H1 (cell line): ENCODE data around the gene BCO1. TPM values are rescaled to one million over a fixed set of nuclear protein-coding genes. Genes with fewer than 3 reads are reported as not detected.

Experiments used
- BRCA1 ChIP-seq: IDR thresholded peaks from 2 replicates; pipeline ENCODE4 v1.6.1; 2012; ENCODE audit warnings: low read depth, low read length, improper control_type of control experiment
- CBX5 ChIP-seq: fragments of 300-800, 300-1000 bp; sonication (generic); IDR thresholded peaks from 2 replicates; pipeline ENCODE4 v1.7.1; 2016; ENCODE audit warnings: antibody characterized with exemption, low read length, low read depth
- EZH2 ChIP-seq: fragments of 200-600 bp; sonication (generic); IDR thresholded peaks from 2 replicates; pipeline ENCODE4 v1.7.1; 2012; ENCODE audit warnings: low read depth, mild to moderate bottlenecking, moderate library complexity, low read length, inconsistent platforms; ENCODE audit not compliant: severe bottlenecking
- JUN ChIP-seq: IDR thresholded peaks from 2 replicates; pipeline ENCODE4 v1.6.1; 2011; ENCODE audit warnings: low read depth, mild to moderate bottlenecking, improper control_type of control experiment, low read length
- SP2 ChIP-seq: IDR thresholded peaks from 2 replicates; pipeline ENCODE4 v1.6.1; 2012; ENCODE audit warnings: mild to moderate bottlenecking, low read length, inconsistent platforms
- polyA plus RNA-seq, 7 experiments: library from polyadenylated mRNA; depleted of rRNA in 3 of 7; stranded (reverse) in 5 of 7; unstranded in 2 of 7; fragments of >200 nt in 5 of 7; fragments of 200-250 nt in 2 of 7; gene quantifications; 1 replicate in 5 of 7; 2 replicates in 1 of 7; 4 replicates in 1 of 7; pipeline versions ENCODE4 v1.2.1 to v1.2.3, GENCODE V29; 2011 to 2013; ENCODE audit warnings: missing spikeins in 2 of 7, mixed read lengths in 2 of 7
- total RNA-seq: library from RNA; stranded (reverse); fragmentation: NEBNext Ultra II Directional; extraction: Animal tissue kit (Norgen Biotek cat#: 25700); gene quantifications from 2 replicates; pipeline ENCODE4 v1.2.1, GENCODE V29; 2021
- TF ChIP-seq, protein P1 (sequence below): fragments of 300-600 bp; sonication (generic); IDR thresholded peaks from 2 replicates; pipeline ENCODE4 v1.7.1; 2012; ENCODE audit warnings: low read length, moderate library complexity, mild to moderate bottlenecking, inconsistent platforms; ENCODE audit not compliant: insufficient replicate concordance
- TF ChIP-seq, protein P2 (sequence below): IDR thresholded peaks from 2 replicates; pipeline ENCODE4 v1.6.1; 2011; ENCODE audit warnings: low read length, improper control_type of control experiment

Gene BCO1
- total and polyA plus RNA-seq, 2 of the 8 experiments (the other 6 are each of a cell fraction or from before 2014, with no cell fraction given): 0.21 TPM; not detected in 1

DNA sequence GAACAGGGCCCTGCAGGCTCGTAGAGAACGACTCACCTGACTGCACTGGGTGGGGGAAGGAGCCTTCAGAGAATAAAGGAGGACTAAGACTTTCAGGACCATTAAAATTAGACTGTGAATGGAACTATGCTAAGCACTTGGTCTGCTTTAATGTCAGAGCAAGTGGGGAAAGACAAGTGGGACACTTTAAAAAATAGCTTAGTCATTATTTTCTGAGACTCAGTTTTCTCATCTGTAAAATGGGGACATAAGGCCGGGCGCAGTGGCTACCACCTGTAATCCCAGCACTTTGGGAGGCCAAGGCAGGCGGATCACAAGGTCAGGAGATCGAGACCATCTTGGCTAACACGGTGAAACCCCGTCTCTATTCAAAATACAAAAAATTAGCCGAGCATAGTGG lies 19.3 kb upstream of the BCO1 start (continued):
- TF ChIP-seq EZH2 (no peak), BRCA1 (no peak), SP2 (no peak), CBX5 (no peak), JUN (no peak)
- TF ChIP-seq, protein P1, sequence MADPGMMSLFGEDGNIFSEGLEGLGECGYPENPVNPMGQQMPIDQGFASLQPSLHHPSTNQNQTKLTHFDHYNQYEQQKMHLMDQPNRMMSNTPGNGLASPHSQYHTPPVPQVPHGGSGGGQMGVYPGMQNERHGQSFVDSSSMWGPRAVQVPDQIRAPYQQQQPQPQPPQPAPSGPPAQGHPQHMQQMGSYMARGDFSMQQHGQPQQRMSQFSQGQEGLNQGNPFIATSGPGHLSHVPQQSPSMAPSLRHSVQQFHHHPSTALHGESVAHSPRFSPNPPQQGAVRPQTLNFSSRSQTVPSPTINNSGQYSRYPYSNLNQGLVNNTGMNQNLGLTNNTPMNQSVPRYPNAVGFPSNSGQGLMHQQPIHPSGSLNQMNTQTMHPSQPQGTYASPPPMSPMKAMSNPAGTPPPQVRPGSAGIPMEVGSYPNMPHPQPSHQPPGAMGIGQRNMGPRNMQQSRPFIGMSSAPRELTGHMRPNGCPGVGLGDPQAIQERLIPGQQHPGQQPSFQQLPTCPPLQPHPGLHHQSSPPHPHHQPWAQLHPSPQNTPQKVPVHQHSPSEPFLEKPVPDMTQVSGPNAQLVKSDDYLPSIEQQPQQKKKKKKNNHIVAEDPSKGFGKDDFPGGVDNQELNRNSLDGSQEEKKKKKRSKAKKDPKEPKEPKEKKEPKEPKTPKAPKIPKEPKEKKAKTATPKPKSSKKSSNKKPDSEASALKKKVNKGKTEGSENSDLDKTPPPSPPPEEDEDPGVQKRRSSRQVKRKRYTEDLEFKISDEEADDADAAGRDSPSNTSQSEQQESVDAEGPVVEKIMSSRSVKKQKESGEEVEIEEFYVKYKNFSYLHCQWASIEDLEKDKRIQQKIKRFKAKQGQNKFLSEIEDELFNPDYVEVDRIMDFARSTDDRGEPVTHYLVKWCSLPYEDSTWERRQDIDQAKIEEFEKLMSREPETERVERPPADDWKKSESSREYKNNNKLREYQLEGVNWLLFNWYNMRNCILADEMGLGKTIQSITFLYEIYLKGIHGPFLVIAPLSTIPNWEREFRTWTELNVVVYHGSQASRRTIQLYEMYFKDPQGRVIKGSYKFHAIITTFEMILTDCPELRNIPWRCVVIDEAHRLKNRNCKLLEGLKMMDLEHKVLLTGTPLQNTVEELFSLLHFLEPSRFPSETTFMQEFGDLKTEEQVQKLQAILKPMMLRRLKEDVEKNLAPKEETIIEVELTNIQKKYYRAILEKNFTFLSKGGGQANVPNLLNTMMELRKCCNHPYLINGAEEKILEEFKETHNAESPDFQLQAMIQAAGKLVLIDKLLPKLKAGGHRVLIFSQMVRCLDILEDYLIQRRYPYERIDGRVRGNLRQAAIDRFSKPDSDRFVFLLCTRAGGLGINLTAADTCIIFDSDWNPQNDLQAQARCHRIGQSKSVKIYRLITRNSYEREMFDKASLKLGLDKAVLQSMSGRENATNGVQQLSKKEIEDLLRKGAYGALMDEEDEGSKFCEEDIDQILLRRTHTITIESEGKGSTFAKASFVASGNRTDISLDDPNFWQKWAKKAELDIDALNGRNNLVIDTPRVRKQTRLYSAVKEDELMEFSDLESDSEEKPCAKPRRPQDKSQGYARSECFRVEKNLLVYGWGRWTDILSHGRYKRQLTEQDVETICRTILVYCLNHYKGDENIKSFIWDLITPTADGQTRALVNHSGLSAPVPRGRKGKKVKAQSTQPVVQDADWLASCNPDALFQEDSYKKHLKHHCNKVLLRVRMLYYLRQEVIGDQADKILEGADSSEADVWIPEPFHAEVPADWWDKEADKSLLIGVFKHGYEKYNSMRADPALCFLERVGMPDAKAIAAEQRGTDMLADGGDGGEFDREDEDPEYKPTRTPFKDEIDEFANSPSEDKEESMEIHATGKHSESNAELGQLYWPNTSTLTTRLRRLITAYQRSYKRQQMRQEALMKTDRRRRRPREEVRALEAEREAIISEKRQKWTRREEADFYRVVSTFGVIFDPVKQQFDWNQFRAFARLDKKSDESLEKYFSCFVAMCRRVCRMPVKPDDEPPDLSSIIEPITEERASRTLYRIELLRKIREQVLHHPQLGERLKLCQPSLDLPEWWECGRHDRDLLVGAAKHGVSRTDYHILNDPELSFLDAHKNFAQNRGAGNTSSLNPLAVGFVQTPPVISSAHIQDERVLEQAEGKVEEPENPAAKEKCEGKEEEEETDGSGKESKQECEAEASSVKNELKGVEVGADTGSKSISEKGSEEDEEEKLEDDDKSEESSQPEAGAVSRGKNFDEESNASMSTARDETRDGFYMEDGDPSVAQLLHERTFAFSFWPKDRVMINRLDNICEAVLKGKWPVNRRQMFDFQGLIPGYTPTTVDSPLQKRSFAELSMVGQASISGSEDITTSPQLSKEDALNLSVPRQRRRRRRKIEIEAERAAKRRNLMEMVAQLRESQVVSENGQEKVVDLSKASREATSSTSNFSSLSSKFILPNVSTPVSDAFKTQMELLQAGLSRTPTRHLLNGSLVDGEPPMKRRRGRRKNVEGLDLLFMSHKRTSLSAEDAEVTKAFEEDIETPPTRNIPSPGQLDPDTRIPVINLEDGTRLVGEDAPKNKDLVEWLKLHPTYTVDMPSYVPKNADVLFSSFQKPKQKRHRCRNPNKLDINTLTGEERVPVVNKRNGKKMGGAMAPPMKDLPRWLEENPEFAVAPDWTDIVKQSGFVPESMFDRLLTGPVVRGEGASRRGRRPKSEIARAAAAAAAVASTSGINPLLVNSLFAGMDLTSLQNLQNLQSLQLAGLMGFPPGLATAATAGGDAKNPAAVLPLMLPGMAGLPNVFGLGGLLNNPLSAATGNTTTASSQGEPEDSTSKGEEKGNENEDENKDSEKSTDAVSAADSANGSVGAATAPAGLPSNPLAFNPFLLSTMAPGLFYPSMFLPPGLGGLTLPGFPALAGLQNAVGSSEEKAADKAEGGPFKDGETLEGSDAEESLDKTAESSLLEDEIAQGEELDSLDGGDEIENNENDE: no peak
- TF ChIP-seq, protein P2, sequence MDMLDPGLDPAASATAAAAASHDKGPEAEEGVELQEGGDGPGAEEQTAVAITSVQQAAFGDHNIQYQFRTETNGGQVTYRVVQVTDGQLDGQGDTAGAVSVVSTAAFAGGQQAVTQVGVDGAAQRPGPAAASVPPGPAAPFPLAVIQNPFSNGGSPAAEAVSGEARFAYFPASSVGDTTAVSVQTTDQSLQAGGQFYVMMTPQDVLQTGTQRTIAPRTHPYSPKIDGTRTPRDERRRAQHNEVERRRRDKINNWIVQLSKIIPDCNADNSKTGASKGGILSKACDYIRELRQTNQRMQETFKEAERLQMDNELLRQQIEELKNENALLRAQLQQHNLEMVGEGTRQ: no peak
